H1 (cell line): ENCODE measurements around the gene SLC2A2.
"Not testable (repeated sequence)": the region's sequence is repeated elsewhere in the genome, so short reads cannot be mapped to it uniquely, and the experiment has no call there.

Experiments
- CHD2 ChIP-seq: IDR thresholded peaks from 2 replicates; pipeline ENCODE4 v1.6.1; 2012; ENCODE audit warnings: low read length, improper control_type of control experiment
- EZH2 ChIP-seq: fragments of 200-600 bp; sonication (generic); IDR thresholded peaks from 2 replicates; pipeline ENCODE4 v1.7.1; 2012; ENCODE audit warnings: low read depth, mild to moderate bottlenecking, moderate library complexity, low read length, inconsistent platforms; ENCODE audit not compliant: severe bottlenecking
- GABPA ChIP-seq: IDR thresholded peaks from 2 replicates; pipeline ENCODE4 v1.6.1; 2011; ENCODE audit warnings: mild to moderate bottlenecking, low read length, moderate library complexity, borderline replicate concordance; ENCODE audit not compliant: insufficient read depth
- NRF1 ChIP-seq: IDR thresholded peaks from 2 replicates; pipeline ENCODE4 v1.6.1; 2011; ENCODE audit warnings: mild to moderate bottlenecking, low read depth, low read length, improper control_type of control experiment
- POLR2A ChIP-seq, 2 experiments: IDR thresholded peaks; 1 replicate in 1 of 2; 2 replicates in 1 of 2; pipeline ENCODE4 v1.6.1; 2011; ENCODE audit warnings: low read depth in 2 of 2, low read length in 2 of 2, mild to moderate bottlenecking in 2 of 2; ENCODE audit errors: control extremely low read depth in 1 of 2
- SP1 ChIP-seq: IDR thresholded peaks from 2 replicates; pipeline ENCODE4 v1.6.1; 2011; ENCODE audit warnings: low read depth, low read length
- SRF ChIP-seq: IDR thresholded peaks from 2 replicates; pipeline ENCODE4 v1.6.1; 2011; ENCODE audit warnings: mild to moderate bottlenecking, low read depth, low read length, moderate library complexity
- TCF12 ChIP-seq: IDR thresholded peaks from 2 replicates; pipeline ENCODE4 v1.6.1; 2011; ENCODE audit warnings: low read depth, mild to moderate bottlenecking, low read length
- ZNF274 ChIP-seq: IDR thresholded peaks from 2 replicates; pipeline ENCODE4 v1.7.0; 2012; ENCODE audit warnings: low read length, borderline replicate concordance; ENCODE audit errors: extremely low read depth
- TF ChIP-seq, protein P1 (sequence below), 3 experiments: IDR thresholded peaks; 1 replicate in 2 of 3; 2 replicates in 1 of 3; pipeline versions ENCODE4 v1.5.1 to v1.6.1; 2011; ENCODE audit warnings: low read length in 3 of 3, mild to moderate bottlenecking in 3 of 3, inconsistent platforms in 2 of 3, low read depth in 1 of 3, moderate library complexity in 1 of 3; ENCODE audit not compliant: insufficient read depth in 1 of 3; ENCODE audit errors: control extremely low read depth in 1 of 3
- TF ChIP-seq, protein P2 (sequence below): IDR thresholded peaks from 2 replicates; pipeline ENCODE4 v1.6.1; 2011; ENCODE audit warnings: low read length, improper control_type of control experiment
- TF ChIP-seq, protein P3 (sequence below): IDR thresholded peaks from 2 replicates; pipeline ENCODE4 v1.6.1; 2011; ENCODE audit warnings: low read depth, mild to moderate bottlenecking, low read length; ENCODE audit not compliant: insufficient read depth

DNA sequence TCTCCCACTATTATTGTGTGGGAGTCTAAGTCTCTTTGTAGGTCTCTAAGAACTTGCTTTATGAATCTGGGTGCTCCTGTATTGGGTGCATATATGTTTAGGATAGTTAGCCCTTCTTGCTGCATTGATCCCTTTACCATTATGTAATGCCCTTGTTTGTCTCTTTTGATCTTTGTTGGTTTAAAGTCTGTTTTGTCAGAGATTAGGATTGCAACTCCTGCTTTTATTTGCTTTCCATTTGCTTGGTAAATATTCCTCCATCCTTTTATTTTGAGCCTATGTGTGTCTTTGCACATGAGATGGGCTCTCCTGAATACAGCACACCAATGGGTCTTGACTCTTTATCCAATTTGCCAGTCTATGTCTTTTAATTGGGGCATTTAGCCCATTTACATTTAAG lies 53.6 kb downstream of the SLC2A2 start:
- not testable (repeated sequence) for TF ChIP-seq SRF; SP1; NRF1; EZH2; ZNF274; POLR2A (IDR thresholded peaks at IDR 0.05; ENCODE audit: control extremely low read depth in 1 of 2, low read depth in 2 of 2, low read length in 2 of 2); TCF12; GABPA; CHD2
- TF ChIP-seq, protein P1, sequence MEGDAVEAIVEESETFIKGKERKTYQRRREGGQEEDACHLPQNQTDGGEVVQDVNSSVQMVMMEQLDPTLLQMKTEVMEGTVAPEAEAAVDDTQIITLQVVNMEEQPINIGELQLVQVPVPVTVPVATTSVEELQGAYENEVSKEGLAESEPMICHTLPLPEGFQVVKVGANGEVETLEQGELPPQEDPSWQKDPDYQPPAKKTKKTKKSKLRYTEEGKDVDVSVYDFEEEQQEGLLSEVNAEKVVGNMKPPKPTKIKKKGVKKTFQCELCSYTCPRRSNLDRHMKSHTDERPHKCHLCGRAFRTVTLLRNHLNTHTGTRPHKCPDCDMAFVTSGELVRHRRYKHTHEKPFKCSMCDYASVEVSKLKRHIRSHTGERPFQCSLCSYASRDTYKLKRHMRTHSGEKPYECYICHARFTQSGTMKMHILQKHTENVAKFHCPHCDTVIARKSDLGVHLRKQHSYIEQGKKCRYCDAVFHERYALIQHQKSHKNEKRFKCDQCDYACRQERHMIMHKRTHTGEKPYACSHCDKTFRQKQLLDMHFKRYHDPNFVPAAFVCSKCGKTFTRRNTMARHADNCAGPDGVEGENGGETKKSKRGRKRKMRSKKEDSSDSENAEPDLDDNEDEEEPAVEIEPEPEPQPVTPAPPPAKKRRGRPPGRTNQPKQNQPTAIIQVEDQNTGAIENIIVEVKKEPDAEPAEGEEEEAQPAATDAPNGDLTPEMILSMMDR (IDR thresholded peaks at IDR 0.05; ENCODE audit: control extremely low read depth in 1 of 3, insufficient read depth in 1 of 3, low read depth in 1 of 3, low read length in 3 of 3), result not testable (repeated sequence)
- TF ChIP-seq, protein P2, sequence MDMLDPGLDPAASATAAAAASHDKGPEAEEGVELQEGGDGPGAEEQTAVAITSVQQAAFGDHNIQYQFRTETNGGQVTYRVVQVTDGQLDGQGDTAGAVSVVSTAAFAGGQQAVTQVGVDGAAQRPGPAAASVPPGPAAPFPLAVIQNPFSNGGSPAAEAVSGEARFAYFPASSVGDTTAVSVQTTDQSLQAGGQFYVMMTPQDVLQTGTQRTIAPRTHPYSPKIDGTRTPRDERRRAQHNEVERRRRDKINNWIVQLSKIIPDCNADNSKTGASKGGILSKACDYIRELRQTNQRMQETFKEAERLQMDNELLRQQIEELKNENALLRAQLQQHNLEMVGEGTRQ, result not testable (repeated sequence)
- TF ChIP-seq, protein P3, sequence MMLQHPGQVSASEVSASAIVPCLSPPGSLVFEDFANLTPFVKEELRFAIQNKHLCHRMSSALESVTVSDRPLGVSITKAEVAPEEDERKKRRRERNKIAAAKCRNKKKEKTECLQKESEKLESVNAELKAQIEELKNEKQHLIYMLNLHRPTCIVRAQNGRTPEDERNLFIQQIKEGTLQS, result not testable (repeated sequence)
